ACC112 (cell line): ENCODE data around the gene EIF3I.

Experiments used
- H2AFZ ChIP-seq: fragments of 200-600 bp; sonication (generic); one replicate; pipeline ENCODE4 v1.6.0; 2017; ENCODE audit warnings: antibody characterized with exemption, low read length; ENCODE audit not compliant: unreplicated experiment
- H3K27ac ChIP-seq: fragments of 200-600 bp; sonication (generic); 2 replicates; pipeline ENCODE4 v1.5.1; 2014; ENCODE audit warnings: low read depth, mild to moderate bottlenecking, antibody characterized with exemption, low read length, moderate library complexity
- H3K27me3 ChIP-seq: fragments of 200-600 bp; sonication (generic); 2 replicates; pipeline ENCODE4 v1.6.1; 2014; ENCODE audit warnings: mild to moderate bottlenecking, antibody characterized with exemption, low read length, moderate library complexity, mixed read lengths; ENCODE audit not compliant: insufficient read depth
- H3K36me3 ChIP-seq: fragments of 200-600 bp; sonication (generic); 2 replicates; pipeline ENCODE4 v1.6.1; 2016; ENCODE audit warnings: mild to moderate bottlenecking, antibody characterized with exemption, low read length, moderate library complexity, mixed read lengths; ENCODE audit not compliant: insufficient read depth
- H3K4me1 ChIP-seq: fragments of 200-600 bp; sonication (generic); one replicate; pipeline ENCODE4 v1.6.1; 2016; ENCODE audit warnings: low read length, mixed read lengths; ENCODE audit not compliant: insufficient read depth, unreplicated experiment, control insufficient read depth
- H3K4me3 ChIP-seq: fragments of 200-600 bp; sonication (generic); 2 replicates; pipeline ENCODE4 v1.5.1; 2014; ENCODE audit warnings: mild to moderate bottlenecking, low read depth, low read length
- H3K79me2 ChIP-seq: fragments of 200-600 bp; sonication (generic); one replicate; pipeline ENCODE4 v1.6.0; 2016; ENCODE audit warnings: low read length; ENCODE audit not compliant: control insufficient read depth, unreplicated experiment, insufficient read depth

The EIF3I gene

GRCh38 chr1:32215629-32216480, 6.4 kb upstream of the EIF3I start:
- H3K4me1 ChIP-seq = peaks cover 13% of the 10 kb centered on the region
- H3K27me3 ChIP-seq = no peaks in the 10 kb centered on the region
- H2AFZ ChIP-seq = no peak overlapping the region
- no peak overlapping the region for H3K4me3 ChIP-seq
- H3K27ac ChIP-seq = no peak overlapping the region
- no peaks in the 10 kb centered on the region for H3K36me3 ChIP-seq
- no peaks in the 10 kb centered on the region for H3K79me2 ChIP-seq

GRCh38 chr1:32216566-32216965, 5.6 kb upstream of the EIF3I start:
- no peaks in the 10 kb centered on the region for H3K36me3 ChIP-seq
- H3K4me3 ChIP-seq = no peak overlapping the region

GRCh38 chr1:32219022-32219421, 3.2 kb upstream of the EIF3I start:
- H3K27me3 ChIP-seq = no peaks in the 10 kb centered on the region
- H2AFZ ChIP-seq = no peak overlapping the region
- H3K4me3 ChIP-seq = no peak overlapping the region
- H3K4me1 ChIP-seq = peaks cover 30% of the 10 kb centered on the region
- H3K36me3 ChIP-seq = no peaks in the 10 kb centered on the region; the same call in 1 of the 2 replicates
- H3K27ac ChIP-seq = no peak overlapping the region
- H3K79me2 ChIP-seq = peaks cover 30% of the 10 kb centered on the region

More at GRCh38 chr1:32216566-32216965, 5.6 kb upstream of the EIF3I start:
- Histone ChIP-seq H3K27me3 (no peaks in the 10 kb centered on the region), H2AFZ (no peak overlapping the region), H3K4me1 (peaks cover 20% of the 10 kb centered on the region), H3K27ac (no peak overlapping the region), H3K79me2 (peaks cover 7% of the 10 kb centered on the region)

DNA sequence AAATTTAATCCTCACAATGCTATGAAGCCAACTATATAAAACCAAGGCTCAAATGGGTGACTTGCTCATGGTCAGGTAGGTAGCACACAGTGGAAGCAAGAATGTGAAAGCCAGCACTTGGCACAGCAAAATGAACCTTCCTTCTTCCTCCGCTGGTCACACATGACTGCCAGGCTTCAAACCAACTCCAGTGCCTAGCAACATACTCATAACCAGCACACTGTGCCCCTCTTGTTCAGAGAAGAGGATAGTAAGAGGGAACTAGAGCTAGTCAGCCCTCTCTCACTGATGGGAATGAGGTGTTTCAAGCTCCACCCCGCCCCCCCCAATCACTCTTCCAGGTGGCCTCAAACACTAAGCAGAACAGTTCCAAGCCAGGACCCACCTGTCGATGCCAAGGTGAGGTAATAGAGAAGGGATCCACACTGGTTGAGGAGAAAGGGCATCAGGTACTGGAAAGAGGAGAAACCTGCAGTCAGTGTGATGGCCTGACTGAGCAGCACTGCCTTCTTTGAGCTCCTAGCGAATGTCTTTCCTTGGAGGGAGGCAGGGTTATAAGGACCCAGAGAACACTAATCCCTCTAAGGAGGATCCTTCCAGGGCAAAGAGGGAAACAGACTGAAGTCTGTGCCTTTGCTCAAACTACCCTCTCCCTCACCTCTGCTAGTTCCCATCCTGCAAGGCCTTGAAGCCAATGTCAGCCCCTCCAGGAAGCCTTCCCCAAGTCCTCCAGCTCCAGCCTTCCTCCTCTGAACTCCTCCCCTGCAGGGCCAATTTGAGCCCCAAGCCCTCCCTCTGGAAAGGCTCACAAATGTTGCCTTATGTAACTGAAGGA, 1.2 kb upstream of the EIF3I start:
- H3K27me3 ChIP-seq = no peaks in the 10 kb centered on the region
- H2AFZ ChIP-seq = peak overlapping the region; percentile 79
- peaks cover 34% of the 10 kb centered on the region for H3K79me2 ChIP-seq
- peaks cover 30% of the 10 kb centered on the region for H3K4me1 ChIP-seq
- H3K4me3 ChIP-seq = peak overlapping the region; percentile 95
- peaks cover 3% of the 10 kb centered on the region; the same call in 1 of the 2 replicates for H3K36me3 ChIP-seq
- H3K27ac ChIP-seq = peak overlapping the region; percentile 81; the same call in 1 of the 2 replicates

GRCh38 chr1:32221581-32221979, 627 bp upstream of the EIF3I start:
- Histone ChIP-seq H3K4me1 (peaks cover 30% of the 10 kb centered on the region), H3K36me3 (peaks cover 3% of the 10 kb centered on the region; the same call in 1 of the 2 replicates), H2AFZ (peak overlapping the region; percentile 79), H3K4me3 (peak overlapping the region; percentile 95), H3K79me2 (peaks cover 34% of the 10 kb centered on the region), H3K27me3 (no peaks in the 10 kb centered on the region), H3K27ac (peak overlapping the region; percentile 81)

GRCh38 chr1:32223683-32224082, 1.5 kb downstream of the EIF3I start:
- H2AFZ ChIP-seq = no peak overlapping the region
- no peaks in the 10 kb centered on the region for H3K27me3 ChIP-seq
- peak overlapping the region; percentile 14; the same call in 1 of the 2 replicates for H3K27ac ChIP-seq
- H3K79me2 ChIP-seq = peaks cover 34% of the 10 kb centered on the region
- H3K36me3 ChIP-seq = peaks cover 11% of the 10 kb centered on the region; the same call in 1 of the 2 replicates
- peak overlapping the region; percentile 95 for H3K4me3 ChIP-seq
- H3K4me1 ChIP-seq = peaks cover 30% of the 10 kb centered on the region

- H3K27ac ChIP-seq = no peak overlapping the region
- no peak overlapping the region for H3K4me3 ChIP-seq
- no peak overlapping the region for H2AFZ ChIP-seq
- H3K27me3 ChIP-seq = no peaks in the 10 kb centered on the region
- peaks cover 34% of the 10 kb centered on the region for H3K79me2 ChIP-seq
- H3K36me3 ChIP-seq = peaks cover 11% of the 10 kb centered on the region; the same call in 1 of the 2 replicates
- peaks cover 30% of the 10 kb centered on the region for H3K4me1 ChIP-seq
These were observed 2.1 kb downstream of the EIF3I start for GRCh38 chr1:32224285-32224684.

- Histone ChIP-seq H3K27me3 (no peaks in the 10 kb centered on the region), H3K4me3 (no peak overlapping the region), H3K79me2 (peaks cover 6% of the 10 kb centered on the region), H3K4me1 (peaks cover 2% of the 10 kb centered on the region), H3K36me3 (peaks cover 11% of the 10 kb centered on the region; the same call in 1 of the 2 replicates), H3K27ac (no peak overlapping the region), H2AFZ (no peak overlapping the region)
These were observed 6.6 kb downstream of the EIF3I start for GRCh38 chr1:32228771-32229170.

- H3K79me2 ChIP-seq = no peaks in the 10 kb centered on the region
- H3K4me3 ChIP-seq = no peak overlapping the region
These were observed 9.7 kb downstream of the EIF3I start for GRCh38 chr1:32231843-32232432.

GRCh38 chr1:32232558-32233304, 10.5 kb downstream of the EIF3I start:
- Histone ChIP-seq H3K79me2 (no peaks in the 10 kb centered on the region), H3K27me3 (no peaks in the 10 kb centered on the region), H3K27ac (no peak overlapping the region), H3K4me1 (peaks cover 19% of the 10 kb centered on the region), H3K36me3 (peaks cover 5% of the 10 kb centered on the region; the same call in 1 of the 2 replicates), H2AFZ (no peak overlapping the region), H3K4me3 (no peak overlapping the region)

More at GRCh38 chr1:32231843-32232432, 9.7 kb downstream of the EIF3I start:
- Histone ChIP-seq H3K27ac (no peak overlapping the region), H3K27me3 (no peaks in the 10 kb centered on the region), H2AFZ (no peak overlapping the region), H3K36me3 (peaks cover 8% of the 10 kb centered on the region; the same call in 1 of the 2 replicates), H3K4me1 (peaks cover 19% of the 10 kb centered on the region)
